ENCODE results near the gene ANKRD6.

ANKRD6 gene

DNA sequence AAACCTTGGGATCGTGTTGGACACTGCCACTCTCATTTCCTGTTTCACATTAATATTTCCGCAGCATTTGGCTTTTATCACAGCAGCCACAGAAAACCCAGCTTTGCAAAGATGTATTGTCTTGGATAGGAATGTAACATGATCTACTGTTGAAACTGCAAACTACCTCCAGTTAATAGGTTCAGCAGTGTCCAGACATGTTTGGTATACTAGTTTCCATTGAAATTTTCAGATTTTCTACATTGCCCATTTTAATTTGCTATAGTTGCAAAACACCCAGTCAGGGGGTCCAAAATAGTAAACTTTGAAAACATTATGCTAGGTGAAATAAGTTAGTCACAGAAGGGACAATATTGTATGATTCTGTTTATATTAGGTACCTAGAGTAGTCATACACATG lies 3.3 kb downstream of the ANKRD6 start:
- no peak for TF ChIP-seq EZH2phosphoT487 (conservative IDR thresholded peaks at IDR 0.05; ENCODE audit: low read length)
- Histone ChIP-seq H3K27me3 (ENCODE audit: low read length) (no peaks in the 10 kb centered on the region), H3K9me2 (replicated peaks; ENCODE audit: insufficient read depth, low read length) (no peaks in the 10 kb centered on the region), H4K20me1 (ENCODE audit: low read depth, low read length) (no peaks in the 10 kb centered on the region), H3K27ac (ENCODE audit: low read depth, low read length) (no peak overlapping the region), H3K79me2 (ENCODE audit: insufficient read depth, low read length) (no peaks in the 10 kb centered on the region), H3F3A (ENCODE audit: insufficient read depth) (no peaks in the 10 kb centered on the region), H3K9me3 (ENCODE audit: insufficient read depth, low read length) (no peaks in the 10 kb centered on the region), H3K9ac (ENCODE audit: low read length) (no peak overlapping the region), H3K4me3 (ENCODE audit: insufficient read depth, low read length, poor library complexity, severe bottlenecking) (no peak overlapping the region), H3K4me2 (ENCODE audit: low read depth, low read length, poor library complexity, severe bottlenecking) (no peak overlapping the region), H3K36me3 (ENCODE audit: low read length) (no peaks in the 10 kb centered on the region), H2AFZ (ENCODE audit: low read depth, low read length, severe bottlenecking) (no peak overlapping the region)

- H3F3A ChIP-seq (ENCODE audit: insufficient read depth), result no peaks in the 10 kb centered on the region
- no peaks in the 10 kb centered on the region for H3K9me2 ChIP-seq (replicated peaks; ENCODE audit: insufficient read depth, low read length)
- H2AFZ ChIP-seq (ENCODE audit: low read depth, low read length, severe bottlenecking), result no peak overlapping the region
- no peaks in the 10 kb centered on the region for H4K20me1 ChIP-seq (ENCODE audit: low read depth, low read length)
- no peak overlapping the region for H3K9ac ChIP-seq (ENCODE audit: low read length)
- H3K27me3 ChIP-seq (ENCODE audit: low read length), result no peaks in the 10 kb centered on the region
- no peak overlapping the region for H3K4me2 ChIP-seq (ENCODE audit: low read depth, low read length, poor library complexity, severe bottlenecking)
- no peak overlapping the region for H3K4me3 ChIP-seq (ENCODE audit: insufficient read depth, low read length, poor library complexity, severe bottlenecking)
- H3K27ac ChIP-seq (ENCODE audit: low read depth, low read length), result no peak overlapping the region
- H3K79me2 ChIP-seq (ENCODE audit: insufficient read depth, low read length), result no peaks in the 10 kb centered on the region
- H3K36me3 ChIP-seq (ENCODE audit: low read length), result no peaks in the 10 kb centered on the region
- no peak for TF ChIP-seq EZH2phosphoT487 (conservative IDR thresholded peaks at IDR 0.05; ENCODE audit: low read length)
- TF ChIP-seq, protein P1, sequence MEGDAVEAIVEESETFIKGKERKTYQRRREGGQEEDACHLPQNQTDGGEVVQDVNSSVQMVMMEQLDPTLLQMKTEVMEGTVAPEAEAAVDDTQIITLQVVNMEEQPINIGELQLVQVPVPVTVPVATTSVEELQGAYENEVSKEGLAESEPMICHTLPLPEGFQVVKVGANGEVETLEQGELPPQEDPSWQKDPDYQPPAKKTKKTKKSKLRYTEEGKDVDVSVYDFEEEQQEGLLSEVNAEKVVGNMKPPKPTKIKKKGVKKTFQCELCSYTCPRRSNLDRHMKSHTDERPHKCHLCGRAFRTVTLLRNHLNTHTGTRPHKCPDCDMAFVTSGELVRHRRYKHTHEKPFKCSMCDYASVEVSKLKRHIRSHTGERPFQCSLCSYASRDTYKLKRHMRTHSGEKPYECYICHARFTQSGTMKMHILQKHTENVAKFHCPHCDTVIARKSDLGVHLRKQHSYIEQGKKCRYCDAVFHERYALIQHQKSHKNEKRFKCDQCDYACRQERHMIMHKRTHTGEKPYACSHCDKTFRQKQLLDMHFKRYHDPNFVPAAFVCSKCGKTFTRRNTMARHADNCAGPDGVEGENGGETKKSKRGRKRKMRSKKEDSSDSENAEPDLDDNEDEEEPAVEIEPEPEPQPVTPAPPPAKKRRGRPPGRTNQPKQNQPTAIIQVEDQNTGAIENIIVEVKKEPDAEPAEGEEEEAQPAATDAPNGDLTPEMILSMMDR (IDR thresholded peaks at IDR 0.05; ENCODE audit: insufficient read depth, low read length, poor library complexity, severe bottlenecking), result no peak
- no peaks in the 10 kb centered on the region for H3K9me3 ChIP-seq (ENCODE audit: insufficient read depth, low read length)
These were observed 5.3 kb downstream of the ANKRD6 start for GRCh38 chr6:89438248-89438647.

DNA sequence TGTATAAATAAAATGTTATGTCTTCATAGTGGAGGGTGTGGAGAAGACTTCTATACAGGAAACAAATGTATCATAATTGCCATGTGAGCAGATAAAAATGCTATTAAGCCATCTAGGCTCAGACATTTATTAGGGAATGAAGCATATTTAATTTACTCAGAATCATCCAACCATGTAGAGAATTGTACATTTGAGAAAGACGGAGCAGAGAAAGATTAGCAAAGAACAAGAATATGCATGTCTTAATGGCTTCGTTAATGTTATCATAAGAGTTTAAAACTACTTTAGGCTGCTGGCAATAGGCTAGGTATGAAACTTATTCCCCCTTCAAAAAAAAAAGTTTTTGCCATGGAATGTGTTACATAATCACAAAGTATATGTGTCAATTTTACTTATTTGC lies 6.1 kb downstream of the ANKRD6 start:
- no peaks in the 10 kb centered on the region for H3F3A ChIP-seq (ENCODE audit: insufficient read depth)
- H3K9me3 ChIP-seq (ENCODE audit: insufficient read depth, low read length), result no peaks in the 10 kb centered on the region
- no peak overlapping the region for H3K27ac ChIP-seq (ENCODE audit: low read depth, low read length)
- H3K9me2 ChIP-seq (replicated peaks; ENCODE audit: insufficient read depth, low read length), result no peaks in the 10 kb centered on the region
- H2AFZ ChIP-seq (ENCODE audit: low read depth, low read length, severe bottlenecking), result no peak overlapping the region
- H3K9ac ChIP-seq (ENCODE audit: low read length), result no peak overlapping the region
- no peak for TF ChIP-seq EZH2phosphoT487 (conservative IDR thresholded peaks at IDR 0.05; ENCODE audit: low read length)
- H4K20me1 ChIP-seq (ENCODE audit: low read depth, low read length), result no peaks in the 10 kb centered on the region
- no peaks in the 10 kb centered on the region for H3K79me2 ChIP-seq (ENCODE audit: insufficient read depth, low read length)
- no peaks in the 10 kb centered on the region for H3K36me3 ChIP-seq (ENCODE audit: low read length)
- no peak overlapping the region for H3K4me2 ChIP-seq (ENCODE audit: low read depth, low read length, poor library complexity, severe bottlenecking)
- no peak overlapping the region for H3K4me3 ChIP-seq (ENCODE audit: insufficient read depth, low read length, poor library complexity, severe bottlenecking)
- no peaks in the 10 kb centered on the region for H3K27me3 ChIP-seq (ENCODE audit: low read length)

DNA sequence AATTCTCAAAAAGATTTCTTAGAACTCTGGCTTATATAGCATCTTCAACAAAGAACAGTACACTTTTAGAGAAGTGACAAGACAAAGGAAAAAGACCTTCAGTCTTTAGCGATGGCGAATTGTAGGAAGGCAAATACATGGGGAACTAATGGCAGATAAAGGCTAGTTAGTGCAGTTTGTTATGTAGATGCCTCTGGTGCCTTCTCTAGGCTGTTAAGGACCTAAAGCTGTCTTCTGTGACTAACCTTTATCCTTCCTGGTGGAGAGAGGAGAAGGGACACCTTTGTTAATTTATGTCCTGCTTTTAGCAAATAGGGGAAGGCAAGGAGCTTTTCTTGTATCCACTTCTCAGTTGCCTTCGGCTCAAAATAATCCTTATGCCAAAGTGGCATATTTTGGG lies 7.2 kb downstream of the ANKRD6 start:
- Histone ChIP-seq H3K79me2 (ENCODE audit: insufficient read depth, low read length) (no peaks in the 10 kb centered on the region), H3K9me2 (replicated peaks; ENCODE audit: insufficient read depth, low read length) (no peaks in the 10 kb centered on the region), H3K36me3 (ENCODE audit: low read length) (no peaks in the 10 kb centered on the region), H2AFZ (ENCODE audit: low read depth, low read length, severe bottlenecking) (no peak overlapping the region), H4K20me1 (ENCODE audit: low read depth, low read length) (no peaks in the 10 kb centered on the region), H3F3A (ENCODE audit: insufficient read depth) (no peaks in the 10 kb centered on the region), H3K4me2 (ENCODE audit: low read depth, low read length, poor library complexity, severe bottlenecking) (no peak overlapping the region), H3K27me3 (ENCODE audit: low read length) (no peaks in the 10 kb centered on the region), H3K4me3 (ENCODE audit: insufficient read depth, low read length, poor library complexity, severe bottlenecking) (no peak overlapping the region), H3K9me3 (ENCODE audit: insufficient read depth, low read length) (no peaks in the 10 kb centered on the region), H3K27ac (ENCODE audit: low read depth, low read length) (no peak overlapping the region), H3K9ac (ENCODE audit: low read length) (no peak overlapping the region)
- TF ChIP-seq EZH2phosphoT487 (conservative IDR thresholded peaks at IDR 0.05; ENCODE audit: low read length), result no peak
- TF ChIP-seq, protein P1 (IDR thresholded peaks at IDR 0.05; ENCODE audit: insufficient read depth, low read length, poor library complexity, severe bottlenecking), result no peak
